Ishikawa (cell line): ENCODE measurements around the gene HOXA9.

ENCODE experiments used
- CEBPB ChIP-seq: IDR thresholded peaks from 2 replicates; pipeline ENCODE4 v1.6.1; 2012
- CREB1 ChIP-seq: IDR thresholded peaks from 2 replicates; pipeline ENCODE4 v1.6.1; 2012; ENCODE audit warnings: low read depth
- EGR1 ChIP-seq: IDR thresholded peaks from 2 replicates; pipeline ENCODE4 v1.6.1; 2012
- EP300 ChIP-seq: IDR thresholded peaks from 2 replicates; pipeline ENCODE4 v1.6.1; 2012; ENCODE audit warnings: borderline replicate concordance
- FOXM1 ChIP-seq: IDR thresholded peaks from 2 replicates; pipeline ENCODE4 v1.6.1; 2012; ENCODE audit warnings: low read depth, borderline replicate concordance
- NFIC ChIP-seq: IDR thresholded peaks from 2 replicates; pipeline ENCODE4 v1.6.1; 2012
- RAD21 ChIP-seq: IDR thresholded peaks from 2 replicates; pipeline ENCODE4 v1.6.1; 2012; ENCODE audit warnings: low read depth
- TAF1 ChIP-seq: IDR thresholded peaks from 2 replicates; pipeline ENCODE4 v1.6.1; 2012; ENCODE audit warnings: low read depth, mild to moderate bottlenecking
- TCF12 ChIP-seq: IDR thresholded peaks from 2 replicates; pipeline ENCODE4 v1.6.1; 2012; ENCODE audit warnings: low read depth
- TEAD4 ChIP-seq: IDR thresholded peaks from 2 replicates; pipeline ENCODE4 v1.6.1; 2012
- YY1 ChIP-seq: IDR thresholded peaks from 2 replicates; pipeline ENCODE4 v1.6.1; 2012; ENCODE audit warnings: low read depth
- ZBTB7A ChIP-seq: IDR thresholded peaks from 2 replicates; pipeline ENCODE4 v1.6.1; 2012; ENCODE audit warnings: low read depth
- TF ChIP-seq, protein P1 (sequence below): IDR thresholded peaks from 2 replicates; pipeline ENCODE4 v1.6.1; 2012; ENCODE audit warnings: low read depth, mild to moderate bottlenecking
- TF ChIP-seq, protein P2 (sequence below): IDR thresholded peaks from 2 replicates; pipeline ENCODE4 v1.6.1; 2012
- TF ChIP-seq, protein P3 (sequence below): IDR thresholded peaks from 2 replicates; pipeline ENCODE4 v1.6.1; 2012

The HOXA9 gene

DNA sequence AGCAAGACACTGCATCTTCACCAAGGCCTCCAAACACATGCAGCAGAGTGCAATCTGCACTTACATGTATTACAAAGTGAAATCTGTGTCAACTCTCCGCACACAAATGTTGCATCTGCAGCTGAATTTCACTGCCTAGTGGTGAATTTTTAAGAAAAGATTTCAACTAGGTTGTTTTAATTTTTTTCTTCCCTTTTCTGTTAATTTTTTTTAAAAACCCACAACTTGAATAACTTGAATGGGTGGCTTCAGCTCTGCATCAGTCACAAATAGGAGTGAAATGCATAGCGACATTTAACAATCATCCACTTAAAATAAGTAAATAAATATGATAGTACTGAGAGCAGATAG lies 28.6 kb upstream of the HOXA9 start:
- TF ChIP-seq RAD21 (no peak), TCF12 (no peak)

DNA sequence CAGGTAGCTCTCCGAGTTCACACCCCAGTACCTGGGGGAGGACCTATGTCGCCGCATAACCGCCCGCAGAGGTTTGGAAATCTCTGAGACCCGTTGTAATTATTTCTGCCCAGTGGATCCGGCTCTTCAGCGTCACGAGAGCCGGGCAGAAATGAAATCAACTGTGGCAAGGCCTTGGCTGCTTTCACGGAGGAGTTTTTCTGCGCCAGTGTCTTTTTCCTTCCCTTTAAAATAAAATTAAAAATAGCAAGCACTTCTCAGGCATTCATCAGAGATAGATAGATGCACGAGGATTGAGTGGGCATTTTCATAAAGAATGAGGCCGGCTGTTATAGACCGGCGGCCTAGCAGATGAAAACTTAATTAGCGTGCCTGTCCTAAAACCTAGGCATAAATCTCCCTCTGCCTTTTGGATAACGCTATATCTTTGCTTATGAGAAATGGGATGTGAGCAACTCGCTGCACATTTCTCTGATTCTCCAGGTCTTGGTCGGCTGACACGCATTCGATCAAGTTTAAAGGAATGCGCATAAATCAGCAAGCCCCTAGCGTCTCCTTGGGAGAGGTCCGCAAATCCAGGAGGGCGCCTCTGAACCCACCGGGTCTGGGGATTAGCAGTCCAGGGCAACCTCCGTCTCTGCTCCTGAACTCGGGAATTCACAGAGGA lies 28.1 kb upstream of the HOXA9 start:
- TF ChIP-seq CREB1: no peak
- no peak for TF ChIP-seq CEBPB
- TF ChIP-seq, protein P1, sequence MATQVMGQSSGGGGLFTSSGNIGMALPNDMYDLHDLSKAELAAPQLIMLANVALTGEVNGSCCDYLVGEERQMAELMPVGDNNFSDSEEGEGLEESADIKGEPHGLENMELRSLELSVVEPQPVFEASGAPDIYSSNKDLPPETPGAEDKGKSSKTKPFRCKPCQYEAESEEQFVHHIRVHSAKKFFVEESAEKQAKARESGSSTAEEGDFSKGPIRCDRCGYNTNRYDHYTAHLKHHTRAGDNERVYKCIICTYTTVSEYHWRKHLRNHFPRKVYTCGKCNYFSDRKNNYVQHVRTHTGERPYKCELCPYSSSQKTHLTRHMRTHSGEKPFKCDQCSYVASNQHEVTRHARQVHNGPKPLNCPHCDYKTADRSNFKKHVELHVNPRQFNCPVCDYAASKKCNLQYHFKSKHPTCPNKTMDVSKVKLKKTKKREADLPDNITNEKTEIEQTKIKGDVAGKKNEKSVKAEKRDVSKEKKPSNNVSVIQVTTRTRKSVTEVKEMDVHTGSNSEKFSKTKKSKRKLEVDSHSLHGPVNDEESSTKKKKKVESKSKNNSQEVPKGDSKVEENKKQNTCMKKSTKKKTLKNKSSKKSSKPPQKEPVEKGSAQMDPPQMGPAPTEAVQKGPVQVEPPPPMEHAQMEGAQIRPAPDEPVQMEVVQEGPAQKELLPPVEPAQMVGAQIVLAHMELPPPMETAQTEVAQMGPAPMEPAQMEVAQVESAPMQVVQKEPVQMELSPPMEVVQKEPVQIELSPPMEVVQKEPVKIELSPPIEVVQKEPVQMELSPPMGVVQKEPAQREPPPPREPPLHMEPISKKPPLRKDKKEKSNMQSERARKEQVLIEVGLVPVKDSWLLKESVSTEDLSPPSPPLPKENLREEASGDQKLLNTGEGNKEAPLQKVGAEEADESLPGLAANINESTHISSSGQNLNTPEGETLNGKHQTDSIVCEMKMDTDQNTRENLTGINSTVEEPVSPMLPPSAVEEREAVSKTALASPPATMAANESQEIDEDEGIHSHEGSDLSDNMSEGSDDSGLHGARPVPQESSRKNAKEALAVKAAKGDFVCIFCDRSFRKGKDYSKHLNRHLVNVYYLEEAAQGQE: no peak
- TF ChIP-seq EGR1: no peak
- TF ChIP-seq EP300: no peak
- TF ChIP-seq TAF1: no peak
- no peak for TF ChIP-seq YY1
- TF ChIP-seq, protein P2, sequence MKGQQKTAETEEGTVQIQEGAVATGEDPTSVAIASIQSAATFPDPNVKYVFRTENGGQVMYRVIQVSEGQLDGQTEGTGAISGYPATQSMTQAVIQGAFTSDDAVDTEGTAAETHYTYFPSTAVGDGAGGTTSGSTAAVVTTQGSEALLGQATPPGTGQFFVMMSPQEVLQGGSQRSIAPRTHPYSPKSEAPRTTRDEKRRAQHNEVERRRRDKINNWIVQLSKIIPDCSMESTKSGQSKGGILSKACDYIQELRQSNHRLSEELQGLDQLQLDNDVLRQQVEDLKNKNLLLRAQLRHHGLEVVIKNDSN: no peak

DNA sequence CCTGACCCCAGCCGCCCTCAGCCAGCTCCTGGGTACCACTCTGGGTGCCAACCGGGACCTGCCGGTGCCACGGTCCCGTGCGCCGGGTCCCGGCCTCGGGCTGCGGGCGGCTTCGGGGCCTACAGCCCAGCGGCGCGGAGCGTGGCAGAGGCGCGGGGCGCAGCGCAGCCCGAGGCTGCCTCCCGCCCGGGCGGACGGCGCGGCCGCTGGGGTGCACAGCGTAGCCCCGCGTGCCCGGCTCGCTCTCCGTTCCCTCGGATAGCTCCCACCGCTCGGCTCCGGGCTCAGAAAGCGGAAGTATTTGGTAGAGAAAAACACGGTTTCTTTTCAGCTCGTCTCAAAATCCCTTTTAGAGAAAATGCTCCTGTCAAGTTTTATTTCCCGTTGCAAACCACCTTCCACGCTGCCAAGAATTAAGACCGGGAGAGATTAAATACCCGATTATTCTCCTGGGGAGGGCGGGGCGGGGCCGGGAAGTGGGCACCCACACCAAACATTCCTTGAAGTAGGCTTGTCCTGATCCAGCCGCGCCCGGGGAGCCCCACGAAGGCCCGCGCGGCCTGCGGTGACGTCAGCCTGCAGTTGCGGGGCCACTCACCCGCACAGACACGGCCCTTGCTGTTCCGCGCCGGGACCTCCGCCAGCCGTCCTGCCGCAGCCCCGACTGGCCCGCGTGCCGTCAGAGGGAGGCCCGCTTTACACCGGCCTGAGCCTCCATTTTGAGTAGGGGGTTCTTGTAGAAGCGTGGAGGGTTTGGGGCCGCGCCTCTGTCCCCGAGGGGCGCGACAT lies 27.4 kb upstream of the HOXA9 start:
- TF ChIP-seq EGR1 (no peak), CREB1 (no peak), EP300 (no peak), NFIC (no peak), RAD21 (no peak), YY1 (no peak), CEBPB (no peak), ZBTB7A (no peak), TEAD4 (no peak), TCF12 (no peak), FOXM1 (no peak), TAF1 (no peak)
- TF ChIP-seq, protein P1: no peak
- TF ChIP-seq, protein P2: no peak
- TF ChIP-seq, protein P3, sequence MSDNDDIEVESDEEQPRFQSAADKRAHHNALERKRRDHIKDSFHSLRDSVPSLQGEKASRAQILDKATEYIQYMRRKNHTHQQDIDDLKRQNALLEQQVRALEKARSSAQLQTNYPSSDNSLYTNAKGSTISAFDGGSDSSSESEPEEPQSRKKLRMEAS: no peak

DNA sequence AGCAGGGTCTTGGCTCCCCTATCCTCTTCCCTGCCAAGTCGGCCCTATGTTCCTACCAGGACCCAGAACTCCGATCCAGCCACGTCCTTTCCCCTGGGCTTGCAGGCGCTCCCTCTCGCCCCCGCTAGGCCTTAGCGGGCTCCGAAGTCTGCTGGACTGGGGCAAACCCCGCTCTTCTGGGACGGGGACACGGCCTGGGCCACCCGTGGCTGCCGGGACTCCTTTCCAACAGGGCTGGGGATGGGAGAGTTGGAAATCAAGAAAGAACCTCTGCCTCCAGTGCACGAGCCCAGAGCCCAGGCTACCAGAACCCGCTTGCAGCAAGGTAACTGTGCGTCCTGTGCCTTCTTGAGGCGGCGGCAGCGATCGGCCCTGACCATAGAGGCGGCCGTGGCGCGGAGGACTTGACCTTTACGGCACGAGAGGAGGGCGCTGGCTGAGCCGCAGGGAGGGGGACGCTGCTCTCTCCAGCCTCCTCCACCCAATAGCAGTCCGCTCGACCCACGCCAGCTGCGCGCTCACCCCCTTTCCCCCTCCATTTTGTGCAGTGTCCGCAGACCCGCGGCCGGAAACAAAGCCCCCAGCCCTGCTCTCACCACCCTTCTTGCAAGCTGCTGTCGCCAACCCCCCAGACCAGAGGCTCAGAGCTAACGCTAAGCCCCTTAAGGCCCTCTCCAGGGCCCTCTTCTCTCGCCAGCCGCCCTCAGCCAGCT lies 26.7 kb upstream of the HOXA9 start:
- TF ChIP-seq FOXM1: no peak
- no peak for TF ChIP-seq TAF1
- no peak for TF ChIP-seq ZBTB7A
- no peak for TF ChIP-seq YY1
- no peak for TF ChIP-seq TEAD4
- TF ChIP-seq, protein P3: no peak
- no peak for TF ChIP-seq TCF12
- TF ChIP-seq, protein P1: no peak
- no peak for TF ChIP-seq NFIC
- no peak for TF ChIP-seq CEBPB
- TF ChIP-seq EP300: no peak
- TF ChIP-seq EGR1: no peak
